ENCODE data around the gene TANC1.

Gene TANC1

DNA sequence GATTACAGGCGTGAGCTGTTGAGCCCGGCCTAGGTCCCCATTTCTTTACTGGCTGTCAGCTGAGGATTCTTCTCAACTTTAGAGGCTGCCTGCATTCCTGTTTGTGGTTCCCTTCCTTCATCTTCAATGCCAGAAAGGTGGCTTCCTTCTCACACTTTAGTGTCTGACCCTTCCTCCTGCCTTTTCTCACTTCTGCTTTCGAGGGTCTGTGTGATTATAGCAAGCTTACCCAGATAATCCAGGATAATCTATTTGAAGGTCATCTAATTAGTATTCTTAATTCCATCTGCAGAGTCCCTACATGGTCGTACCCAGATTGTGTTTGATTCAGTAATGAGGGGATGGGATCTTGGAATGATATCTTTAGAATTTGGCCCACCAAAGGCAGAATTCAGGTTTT lies 157.4 kb downstream of the TANC1 start:
- no peak for DNase-seq (ENCODE audit: low read depth)
- TF ChIP-seq, protein P1, sequence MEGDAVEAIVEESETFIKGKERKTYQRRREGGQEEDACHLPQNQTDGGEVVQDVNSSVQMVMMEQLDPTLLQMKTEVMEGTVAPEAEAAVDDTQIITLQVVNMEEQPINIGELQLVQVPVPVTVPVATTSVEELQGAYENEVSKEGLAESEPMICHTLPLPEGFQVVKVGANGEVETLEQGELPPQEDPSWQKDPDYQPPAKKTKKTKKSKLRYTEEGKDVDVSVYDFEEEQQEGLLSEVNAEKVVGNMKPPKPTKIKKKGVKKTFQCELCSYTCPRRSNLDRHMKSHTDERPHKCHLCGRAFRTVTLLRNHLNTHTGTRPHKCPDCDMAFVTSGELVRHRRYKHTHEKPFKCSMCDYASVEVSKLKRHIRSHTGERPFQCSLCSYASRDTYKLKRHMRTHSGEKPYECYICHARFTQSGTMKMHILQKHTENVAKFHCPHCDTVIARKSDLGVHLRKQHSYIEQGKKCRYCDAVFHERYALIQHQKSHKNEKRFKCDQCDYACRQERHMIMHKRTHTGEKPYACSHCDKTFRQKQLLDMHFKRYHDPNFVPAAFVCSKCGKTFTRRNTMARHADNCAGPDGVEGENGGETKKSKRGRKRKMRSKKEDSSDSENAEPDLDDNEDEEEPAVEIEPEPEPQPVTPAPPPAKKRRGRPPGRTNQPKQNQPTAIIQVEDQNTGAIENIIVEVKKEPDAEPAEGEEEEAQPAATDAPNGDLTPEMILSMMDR (IDR thresholded peaks at IDR 0.05; ENCODE audit: low read length, missing control alignments) = no peak
- no peak overlapping the region for H3K4me3 ChIP-seq (replicated peaks; ENCODE audit: low read depth, low read length)

- TF ChIP-seq, protein P1 (IDR thresholded peaks at IDR 0.05; ENCODE audit: low read length, missing control alignments) = no peak
- no peak overlapping the region for H3K4me3 ChIP-seq (replicated peaks; ENCODE audit: low read depth, low read length)
- DNase-seq (ENCODE audit: low read depth) = peak; percentile 72
Measured at GRCh38 chr2:159126432-159127022, 158.1 kb downstream of the TANC1 start.

GRCh38 chr2:159128191-159128590 lies 159.8 kb downstream of the TANC1 start:
- no peak overlapping the region for H3K4me3 ChIP-seq (replicated peaks; ENCODE audit: low read depth, low read length)
- TF ChIP-seq, protein P1 (IDR thresholded peaks at IDR 0.05; ENCODE audit: low read length, missing control alignments) = no peak
- no peak for DNase-seq (ENCODE audit: low read depth)

DNA sequence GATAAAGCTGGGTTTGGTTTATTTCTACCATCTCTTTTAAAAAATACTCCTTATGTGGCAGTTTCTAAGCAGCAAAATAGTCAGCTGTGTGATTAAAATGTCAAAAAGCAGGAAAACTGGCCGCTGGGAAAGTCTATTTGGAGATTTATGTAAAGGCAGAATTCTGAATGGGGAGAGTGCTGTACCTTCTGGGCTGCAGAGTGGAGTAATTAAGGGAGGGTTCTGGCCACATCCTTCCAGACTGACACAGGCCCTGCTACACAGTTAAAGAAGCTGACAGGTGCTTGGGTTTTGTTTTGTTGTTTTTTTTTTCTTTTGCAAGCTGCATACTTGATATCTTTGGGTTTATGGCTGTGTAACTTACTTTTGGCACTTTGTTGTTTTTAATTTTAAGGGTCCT lies 160.8 kb downstream of the TANC1 start:
- no peak overlapping the region for H3K4me3 ChIP-seq (replicated peaks; ENCODE audit: low read depth, low read length)
- TF ChIP-seq, protein P1 (IDR thresholded peaks at IDR 0.05; ENCODE audit: low read length, missing control alignments) = no peak
- no peak for DNase-seq (ENCODE audit: low read depth)

- TF ChIP-seq, protein P1 (IDR thresholded peaks at IDR 0.05; ENCODE audit: low read length, missing control alignments) = no peak
- no peak overlapping the region for H3K4me3 ChIP-seq (replicated peaks; ENCODE audit: low read depth, low read length)
- DNase-seq (ENCODE audit: low read depth) = no peak
Measured at GRCh38 chr2:159129824-159130223, 161.4 kb downstream of the TANC1 start.

DNA sequence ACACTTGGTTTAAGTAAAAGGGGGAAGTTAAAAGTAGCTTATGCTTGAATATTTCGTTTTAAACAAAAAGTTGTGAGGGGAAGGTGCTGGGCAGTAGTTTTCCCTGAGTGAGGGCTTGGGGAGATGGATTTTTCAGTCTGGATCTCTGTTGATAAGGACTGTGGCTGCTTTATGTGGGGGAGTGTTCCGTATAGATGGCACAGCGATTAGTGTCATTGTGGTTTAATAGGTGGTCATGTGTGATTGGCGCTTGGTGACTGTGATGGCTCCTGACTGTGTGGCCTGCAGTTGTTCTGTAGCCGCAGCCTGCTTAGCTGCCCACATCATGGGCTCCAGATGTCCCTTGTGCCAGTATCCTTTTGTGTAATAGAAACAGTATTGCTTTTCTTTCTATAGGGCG lies 161.9 kb downstream of the TANC1 start:
- no peak for DNase-seq (ENCODE audit: low read depth)
- TF ChIP-seq, protein P1 (IDR thresholded peaks at IDR 0.05; ENCODE audit: low read length, missing control alignments) = no peak
- H3K4me3 ChIP-seq (replicated peaks; ENCODE audit: low read depth, low read length) = no peak overlapping the region

GRCh38 chr2:159131267-159131913 lies 162.9 kb downstream of the TANC1 start:
- TF ChIP-seq, protein P1 (IDR thresholded peaks at IDR 0.05; ENCODE audit: low read length, missing control alignments) = no peak
- DNase-seq (ENCODE audit: low read depth) = no peak
- H3K4me3 ChIP-seq (replicated peaks; ENCODE audit: low read depth, low read length) = no peak overlapping the region
